AG04450 (cell line): ENCODE results near the gene GRN. TPM values are rescaled to one million over a fixed set of nuclear protein-coding genes. Genes with fewer than 3 reads are reported as not detected.

Experiments
- CTCF ChIA-PET: fragments of 300-600, 350-600 bp; formaldehyde crosslinking; extraction: SDS; loops from one replicate; lab custom pipeline; 2022; ENCODE audit warnings: antibody characterized with exemption, inconsistent platforms; lab: Charles Lee
- POLR2A ChIA-PET: fragments of 350-600 bp; formaldehyde crosslinking; extraction: SDS; loops from one replicate; lab custom pipeline; 2021; ENCODE audit warnings: antibody characterized with exemption, inconsistent platforms; lab: Yijun Ruan, JAX
- DNase-seq: peaks from one replicate; pipeline ENCODE4 v3.0.0-alpha.2; 2011; ENCODE audit warnings: low read depth, low spot score
- H3K27ac ChIP-seq: one replicate; pipeline ENCODE4 v1.5.1; 2012; ENCODE audit warnings: low read depth, low read length, control low read depth
- H3K27me3 ChIP-seq: one replicate; pipeline ENCODE4 v1.6.0; 2012; ENCODE audit warnings: low read length; ENCODE audit not compliant: control insufficient read depth, insufficient read depth
- H3K4me3 ChIP-seq: 2 replicates; pipeline ENCODE4 v1.5.1; 2011; ENCODE audit warnings: mild to moderate bottlenecking, low read depth, low read length, control low read depth
- H3K9me3 ChIP-seq: 2 replicates; pipeline ENCODE4 v1.5.1; 2012; ENCODE audit warnings: low read length; ENCODE audit not compliant: control insufficient read depth, insufficient read depth
- CTCF ChIP-seq: IDR thresholded peaks from 2 replicates; pipeline ENCODE4 v1.5.1; 2011; ENCODE audit warnings: low read depth, low read length, control low read depth, inconsistent platforms
- polyA plus RNA-seq: library from polyadenylated mRNA; depleted of rRNA; stranded (reverse); fragments of >200 nt; gene quantifications from 2 replicates; pipeline ENCODE4 v1.2.3, GENCODE V29; 2011

The GRN gene
- polyA plus RNA-seq, 1 experiment = 203 TPM

- ChIA-PET CTCF (no interaction called here), POLR2A (interaction anchor here (0.6 kb wide), 1 partner anchor 150 kb away, joined by 6 read pairs; no protein-coding TSS in a partner anchor)
- Histone ChIP-seq H3K27me3 (peaks cover 9% of the 10 kb centered on the region), H3K9me3 (no peaks in the 10 kb centered on the region; the same call in 1 of the 2 replicates), H3K4me3 (no peak overlapping the region), H3K27ac (no peak overlapping the region)
- no peak for TF ChIP-seq CTCF
- DNase-seq = no peak
These were observed 26.9 kb downstream of the GRN start for GRCh38 chr17:44372036-44372435.

- ChIA-PET POLR2A (interaction anchor here (0.6 kb wide), 1 partner anchor 245 kb away, joined by 3 read pairs; no protein-coding TSS in a partner anchor), CTCF (interaction anchor here (0.6 to 3.2 kb wide), 2 partner anchors 11 to 166 kb away, joined by 11 to 18 read pairs; partner anchors contain the start of gene FAM171A2)
- Histone ChIP-seq H3K27me3 (peaks cover 6% of the 10 kb centered on the region), H3K9me3 (no peaks in the 10 kb centered on the region; the same call in 1 of the 2 replicates), H3K27ac (no peak overlapping the region), H3K4me3 (no peak overlapping the region)
- no peak for TF ChIP-seq CTCF
- no peak for DNase-seq
These were observed 29.4 kb downstream of the GRN start for GRCh38 chr17:44374306-44375195.

- no peak overlapping the region for H3K27ac ChIP-seq
- no peak for DNase-seq
- CTCF ChIA-PET = interaction anchor here (0.5 to 3.2 kb wide), 5 partner anchors 8 to 190 kb away, joined by 3 to 18 read pairs (median 3); partner anchors contain the start of gene FAM171A2
- peaks cover 7% of the 10 kb centered on the region for H3K27me3 ChIP-seq
- TF ChIP-seq CTCF = no peak
- no peaks in the 10 kb centered on the region; the same call in 1 of the 2 replicates for H3K9me3 ChIP-seq
- no peak overlapping the region for H3K4me3 ChIP-seq
- POLR2A ChIA-PET = interaction anchor here (0.6 kb wide), 1 partner anchor 244 kb away, joined by 3 read pairs; no protein-coding TSS in a partner anchor
These were observed 30.3 kb downstream of the GRN start for GRCh38 chr17:44375196-44376017.

- peak; percentile 51 for TF ChIP-seq CTCF
- ChIA-PET POLR2A (no interaction called here), CTCF (interaction anchor here (0.5 to 3.2 kb wide), 5 partner anchors 9 to 191 kb away, joined by 3 to 18 read pairs (median 3); partner anchors contain the start of gene FAM171A2)
- Histone ChIP-seq H3K27ac (no peak overlapping the region), H3K9me3 (no peaks in the 10 kb centered on the region; the same call in 1 of the 2 replicates), H3K27me3 (peaks cover 13% of the 10 kb centered on the region), H3K4me3 (no peak overlapping the region)
- no peak for DNase-seq
These were observed 31.0 kb downstream of the GRN start for GRCh38 chr17:44376124-44376523.
